Brain microvascular endothelial cell (primary cell): ENCODE results near the gene SNTB2.

Source experiments
- DNase-seq: peaks from one replicate; pipeline ENCODE4 v3.0.0-alpha.2; 2020
- H3K27ac ChIP-seq: fragments of 250-450 bp; sonication (Bioruptor Pico); 2 replicates; pipeline ENCODE4 v1.5.1; 2020; ENCODE audit warnings: mild to moderate bottlenecking, moderate library complexity
- H3K27me3 ChIP-seq: fragments of 250-450 bp; sonication (Bioruptor Pico); replicated peaks from 2 replicates; pipeline ENCODE4 v1.5.1; 2020; ENCODE audit warnings: mild to moderate bottlenecking
- H3K36me3 ChIP-seq: fragments of 250-450 bp; sonication (Bioruptor Pico); replicated peaks from 2 replicates; pipeline ENCODE4 v1.5.1; 2020; ENCODE audit warnings: mild to moderate bottlenecking
- H3K4me3 ChIP-seq: 2 replicates; pipeline ENCODE4 v1.5.1; 2011; ENCODE audit warnings: low read depth, mild to moderate bottlenecking, control low read depth, low read length, moderate library complexity
- in situ Hi-C: cut with HindIII; loops from 2 replicates; pipeline ENCODE4 v1.10.0; 2017; ENCODE audit warnings: low sequenced_read_pairs, low pct_ligation_motif_present
- TF ChIP-seq, protein P1 (sequence below): IDR thresholded peaks from 2 replicates; pipeline ENCODE4 v1.5.1; 2011; ENCODE audit warnings: low read depth, mild to moderate bottlenecking, moderate library complexity, low read length, control low read depth, inconsistent platforms; ENCODE audit errors: missing control alignments

SNTB2 gene

DNA sequence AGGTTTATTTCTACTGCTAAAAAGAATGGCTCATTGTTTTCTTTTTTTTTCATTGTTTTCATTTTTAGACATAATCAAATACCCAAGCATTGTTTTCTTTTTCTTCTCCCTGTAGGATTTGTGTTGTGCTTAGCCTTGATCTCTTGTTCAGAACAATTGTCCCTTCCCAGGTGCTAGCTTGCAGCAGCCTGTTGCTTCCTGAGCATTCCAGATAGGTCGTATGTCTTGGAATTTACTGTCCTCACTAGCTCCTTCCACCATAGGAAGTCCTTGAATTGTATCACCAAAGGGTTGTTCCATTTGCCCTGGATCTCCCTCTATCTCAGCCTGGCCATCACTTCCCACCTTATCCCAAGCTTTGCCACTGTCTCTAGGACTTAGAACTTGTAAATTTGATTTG lies 114.2 kb downstream of the SNTB2 start:
- no peak for DNase-seq
- Histone ChIP-seq H3K27ac (no peak overlapping the region), H3K4me3 (no peak overlapping the region), H3K36me3 (peaks cover 12% of the 10 kb centered on the region), H3K27me3 (no peaks in the 10 kb centered on the region)
- in situ Hi-C loops, result no loop called here
- TF ChIP-seq, protein P1, sequence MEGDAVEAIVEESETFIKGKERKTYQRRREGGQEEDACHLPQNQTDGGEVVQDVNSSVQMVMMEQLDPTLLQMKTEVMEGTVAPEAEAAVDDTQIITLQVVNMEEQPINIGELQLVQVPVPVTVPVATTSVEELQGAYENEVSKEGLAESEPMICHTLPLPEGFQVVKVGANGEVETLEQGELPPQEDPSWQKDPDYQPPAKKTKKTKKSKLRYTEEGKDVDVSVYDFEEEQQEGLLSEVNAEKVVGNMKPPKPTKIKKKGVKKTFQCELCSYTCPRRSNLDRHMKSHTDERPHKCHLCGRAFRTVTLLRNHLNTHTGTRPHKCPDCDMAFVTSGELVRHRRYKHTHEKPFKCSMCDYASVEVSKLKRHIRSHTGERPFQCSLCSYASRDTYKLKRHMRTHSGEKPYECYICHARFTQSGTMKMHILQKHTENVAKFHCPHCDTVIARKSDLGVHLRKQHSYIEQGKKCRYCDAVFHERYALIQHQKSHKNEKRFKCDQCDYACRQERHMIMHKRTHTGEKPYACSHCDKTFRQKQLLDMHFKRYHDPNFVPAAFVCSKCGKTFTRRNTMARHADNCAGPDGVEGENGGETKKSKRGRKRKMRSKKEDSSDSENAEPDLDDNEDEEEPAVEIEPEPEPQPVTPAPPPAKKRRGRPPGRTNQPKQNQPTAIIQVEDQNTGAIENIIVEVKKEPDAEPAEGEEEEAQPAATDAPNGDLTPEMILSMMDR, result no peak

DNA sequence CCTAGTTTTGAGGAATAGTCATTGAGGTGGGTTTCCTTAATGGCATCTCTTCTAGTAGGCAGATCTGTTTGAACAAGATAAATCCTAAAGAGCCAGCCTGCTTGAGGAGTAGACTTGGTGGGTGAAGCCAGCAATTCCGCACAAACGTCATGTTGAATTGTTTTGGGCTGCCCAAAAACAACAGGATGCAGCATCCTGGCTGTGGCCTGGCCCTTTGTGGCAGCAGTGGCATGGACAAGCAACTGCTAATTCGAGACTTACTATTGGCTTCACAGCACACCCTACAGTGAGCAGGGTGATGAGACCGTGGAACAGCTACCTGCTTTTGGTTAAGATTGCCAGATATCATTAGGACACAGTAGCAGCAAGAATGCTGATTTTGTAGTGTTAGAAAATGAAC lies 114.9 kb downstream of the SNTB2 start:
- no peak overlapping the region for H3K4me3 ChIP-seq
- in situ Hi-C loops, result no loop called here
- peaks cover 12% of the 10 kb centered on the region for H3K36me3 ChIP-seq
- TF ChIP-seq, protein P1, result no peak
- H3K27me3 ChIP-seq, result no peaks in the 10 kb centered on the region
- no peak for DNase-seq
- no peak overlapping the region for H3K27ac ChIP-seq

DNA sequence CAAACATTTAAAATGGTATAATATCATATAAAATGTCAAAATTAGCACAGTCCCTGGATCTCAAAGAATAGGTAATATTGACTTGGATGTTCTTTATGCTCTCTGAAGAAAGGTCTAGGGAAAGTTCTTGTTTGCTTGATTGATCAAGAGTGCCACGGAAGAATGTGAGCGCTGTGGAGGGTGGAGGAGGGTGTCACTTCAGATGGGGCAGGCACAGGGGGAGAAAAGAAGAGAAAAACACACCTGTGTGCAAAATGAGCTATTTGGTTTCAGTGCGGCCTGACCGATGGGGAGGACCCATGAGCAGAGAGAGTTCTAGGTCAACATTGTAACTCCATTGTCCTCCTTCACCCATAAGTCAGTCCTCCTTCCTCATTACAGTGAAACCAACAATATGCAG lies 115.3 kb downstream of the SNTB2 start:
- Histone ChIP-seq H3K36me3 (peaks cover 12% of the 10 kb centered on the region), H3K27me3 (no peaks in the 10 kb centered on the region), H3K27ac (no peak overlapping the region), H3K4me3 (no peak overlapping the region)
- in situ Hi-C loops, result no loop called here
- TF ChIP-seq, protein P1, result no peak
- no peak for DNase-seq

DNA sequence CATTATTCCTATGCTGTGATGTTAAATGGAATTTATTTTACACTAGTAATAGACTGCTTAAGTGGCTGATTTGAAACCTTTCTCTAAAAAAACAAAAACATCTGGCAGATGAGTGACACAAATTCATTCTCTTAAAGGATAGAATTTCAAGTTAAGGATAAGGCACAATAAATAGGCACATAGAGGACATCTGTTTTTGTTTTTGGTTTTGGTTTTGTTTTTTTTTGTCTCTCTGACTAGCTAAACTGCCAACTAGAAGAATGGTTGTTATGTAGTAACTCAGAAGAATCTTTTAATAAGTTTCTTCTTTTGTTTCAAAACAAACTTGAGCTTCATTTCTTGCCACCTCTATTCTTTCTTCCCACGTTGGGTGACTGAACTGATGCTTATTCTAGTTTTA lies 119.1 kb downstream of the SNTB2 start:
- TF ChIP-seq, protein P1, result no peak
- Histone ChIP-seq H3K27me3 (no peaks in the 10 kb centered on the region), H3K27ac (no peak overlapping the region), H3K4me3 (no peak overlapping the region), H3K36me3 (no peaks in the 10 kb centered on the region)
- no peak for DNase-seq
- in situ Hi-C loops, result no loop called here

DNA sequence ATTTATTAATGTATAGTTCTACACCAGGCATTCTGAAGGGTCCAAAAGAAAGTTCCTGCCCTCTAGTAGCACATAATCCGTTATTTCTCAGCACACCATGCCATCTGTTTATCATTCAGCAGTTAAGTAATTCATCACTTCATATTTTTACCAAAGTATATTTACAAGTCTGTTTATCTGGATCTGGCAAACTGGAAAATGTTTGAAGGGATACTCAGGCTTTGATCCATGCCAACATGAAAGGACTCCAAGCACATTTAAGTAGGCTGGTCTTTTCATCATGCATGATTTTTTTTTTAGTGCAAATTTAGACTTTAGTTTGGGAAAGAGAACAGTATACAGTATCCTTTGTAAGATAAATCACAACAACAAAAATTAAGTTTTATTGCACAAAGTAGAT lies 120.1 kb downstream of the SNTB2 start:
- Histone ChIP-seq H3K4me3 (no peak overlapping the region), H3K27me3 (no peaks in the 10 kb centered on the region), H3K36me3 (no peaks in the 10 kb centered on the region), H3K27ac (no peak overlapping the region)
- DNase-seq, result no peak
- TF ChIP-seq, protein P1, result no peak
- in situ Hi-C loops, result no loop called here

DNA sequence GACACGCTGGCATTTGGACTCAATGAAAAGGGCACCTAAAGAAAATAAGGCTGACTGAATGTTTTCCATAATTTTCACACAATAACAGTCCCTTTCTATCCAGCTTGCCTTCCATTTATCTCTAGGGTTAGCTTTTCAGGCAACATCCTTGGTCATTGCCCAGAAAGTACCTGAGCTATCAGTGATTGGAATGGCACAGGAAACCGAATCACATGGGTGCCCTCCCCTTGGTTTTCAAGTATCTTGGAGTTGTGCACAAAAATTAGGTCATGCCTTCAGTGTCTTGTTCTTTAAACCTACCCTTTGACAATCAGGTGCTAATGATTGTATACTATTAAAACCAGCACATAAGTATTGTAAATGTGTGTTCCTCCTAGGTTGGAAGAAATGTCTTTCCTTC lies 120.9 kb downstream of the SNTB2 start:
- TF ChIP-seq, protein P1, result no peak
- H3K27me3 ChIP-seq, result no peaks in the 10 kb centered on the region
- in situ Hi-C loops, result no loop called here
- H3K4me3 ChIP-seq, result no peak overlapping the region
- H3K27ac ChIP-seq, result no peak overlapping the region
- no peaks in the 10 kb centered on the region for H3K36me3 ChIP-seq
- DNase-seq, result no peak
